GM12892 (cell line): Measurements from ENCODE around the gene PHF21A.
"Not testable (repeated sequence)": the region's sequence is repeated elsewhere in the genome, so short reads cannot be mapped to it uniquely, and the experiment has no call there.

Experiments
- POLR2A ChIP-seq: IDR thresholded peaks from 2 replicates; pipeline ENCODE4 v1.6.1; 2011; ENCODE audit warnings: low read depth, low read length, control low read depth
- POLR2AphosphoS5 ChIP-seq: IDR thresholded peaks from 2 replicates; pipeline ENCODE4 v1.6.1; 2011; ENCODE audit warnings: low read depth, low read length, control low read depth
- TAF1 ChIP-seq: IDR thresholded peaks from 2 replicates; pipeline ENCODE4 v1.6.1; 2011; ENCODE audit warnings: low read depth, mild to moderate bottlenecking, control low read depth, low read length, borderline replicate concordance

- TF ChIP-seq POLR2A, POLR2AphosphoS5, TAF1: not testable (repeated sequence)
These were observed 107.1 kb downstream of the PHF21A start for GRCh38 chr11:46014168-46014567.
